Measurements from ENCODE around the gene PFN1. TPM values are rescaled to one million over a fixed set of nuclear protein-coding genes. Genes with fewer than 3 reads are reported as not detected.

The PFN1 gene
- total and polyA plus RNA-seq, 4 donors: 440 to 728 (median 548) TPM

GRCh38 chr17:4938688-4939545 is 9.4 kb downstream of the PFN1 start:
- no peak for ATAC-seq (ENCODE audit: low FRiP score)
- peak in 1 of 2 donors; percentile 45 for DNase-seq
- Histone ChIP-seq H3K27ac (ENCODE audit: low read depth in 1 of 2, low read length in 2 of 2) (peak overlapping the region in 1 of 2 donors; percentile 56), H3K4me3 (ENCODE audit: low read length in 2 of 2) (peak overlapping the region; percentile 32 to 86), H3K9me3 (ENCODE audit: control insufficient read depth, low read length) (no peaks in the 10 kb centered on the region), H3K36me3 (ENCODE audit: control insufficient read depth in 1 of 2, insufficient read depth in 2 of 2, low read length in 1 of 2) (no peaks in the 10 kb centered on the region), H3K27me3 (ENCODE audit: control insufficient read depth in 1 of 2, insufficient read depth in 2 of 2, low read length in 1 of 2) (no peaks in the 10 kb centered on the region), H3K4me1 (ENCODE audit: control insufficient read depth in 1 of 2, insufficient read depth in 2 of 2, low read length in 2 of 2) (no peaks in the 10 kb centered on the region)
- intact Hi-C loops (cut with DNase I): loop anchor here in 1 of 2 donors (5.0 kb wide), 1 partner anchor 63 kb away; no protein-coding TSS in a partner anchor
- 55 to 57% methylated on average over 18 to 19 of the region's 19 CpGs for whole genome bisulfite sequencing, 2 donors

GRCh38 chr17:4938069-4938491 is 10.2 kb downstream of the PFN1 start:
- Histone ChIP-seq H3K9me3 (ENCODE audit: control insufficient read depth, low read length) (no peaks in the 10 kb centered on the region), H3K27me3 (ENCODE audit: control insufficient read depth in 1 of 2, insufficient read depth in 2 of 2, low read length in 1 of 2) (no peaks in the 10 kb centered on the region), H3K4me3 (ENCODE audit: low read length in 2 of 2) (no peak overlapping the region), H3K4me1 (ENCODE audit: control insufficient read depth in 1 of 2, insufficient read depth in 2 of 2, low read length in 2 of 2) (no peaks in the 10 kb centered on the region), H3K27ac (ENCODE audit: low read depth in 1 of 2, low read length in 2 of 2) (no peak overlapping the region), H3K36me3 (ENCODE audit: control insufficient read depth in 1 of 2, insufficient read depth in 2 of 2, low read length in 1 of 2) (no peaks in the 10 kb centered on the region)
- 84 to 90% methylated on average over 10 to 11 of the region's 11 CpGs for WGBS, 2 donors
- intact Hi-C loops (cut with DNase I): loop anchor here in 1 of 2 donors (5.0 kb wide), 1 partner anchor 64 kb away; no protein-coding TSS in a partner anchor
- ATAC-seq (ENCODE audit: low FRiP score) (no peak), DNase-seq (peak in 1 of 2 donors; percentile 45)

- H3K27ac ChIP-seq (ENCODE audit: low read depth in 1 of 2, low read length in 2 of 2): no peak overlapping the region
- no peaks in the 10 kb centered on the region for H3K27me3 ChIP-seq (ENCODE audit: control insufficient read depth in 1 of 2, insufficient read depth in 2 of 2, low read length in 1 of 2)
- H3K4me3 ChIP-seq (ENCODE audit: low read length in 2 of 2): no peak overlapping the region
- no peak for ATAC-seq (ENCODE audit: low FRiP score)
- WGBS, 2 donors: 89 to 94% methylated on average over 16 of the region's 16 CpGs
- H3K36me3 ChIP-seq (ENCODE audit: control insufficient read depth in 1 of 2, insufficient read depth in 2 of 2, low read length in 1 of 2): no peaks in the 10 kb centered on the region
- DNase-seq: no peak
- intact Hi-C loops (cut with DNase I): loop anchor here in 1 of 2 donors (5.0 kb wide), 1 partner anchor 65 kb away; no protein-coding TSS in a partner anchor
- H3K9me3 ChIP-seq (ENCODE audit: control insufficient read depth, low read length): no peaks in the 10 kb centered on the region
- H3K4me1 ChIP-seq (ENCODE audit: control insufficient read depth in 1 of 2, insufficient read depth in 2 of 2, low read length in 2 of 2): no peaks in the 10 kb centered on the region
Measured at GRCh38 chr17:4937553-4937952, 10.8 kb downstream of the PFN1 start.

GRCh38 chr17:4936436-4936835 is 11.9 kb downstream of the PFN1 start:
- DNase-seq (no peak), ATAC-seq (ENCODE audit: low FRiP score) (no peak)
- H3K27ac ChIP-seq (ENCODE audit: low read depth in 1 of 2, low read length in 2 of 2): no peak overlapping the region
- no peaks in the 10 kb centered on the region for H3K4me1 ChIP-seq (ENCODE audit: control insufficient read depth in 1 of 2, insufficient read depth in 2 of 2, low read length in 2 of 2)
- no peaks in the 10 kb centered on the region for H3K27me3 ChIP-seq (ENCODE audit: control insufficient read depth in 1 of 2, insufficient read depth in 2 of 2, low read length in 1 of 2)
- no peak overlapping the region for H3K4me3 ChIP-seq (ENCODE audit: low read length in 2 of 2)
- no peaks in the 10 kb centered on the region for H3K36me3 ChIP-seq (ENCODE audit: control insufficient read depth in 1 of 2, insufficient read depth in 2 of 2, low read length in 1 of 2)
- WGBS, 2 donors: 87 to 92% methylated on average over 3 of the region's 3 CpGs
- intact Hi-C loops (cut with DNase I): loop anchor here in 1 of 2 donors (5.0 kb wide), 1 partner anchor 66 kb away; no protein-coding TSS in a partner anchor
- no peaks in the 10 kb centered on the region for H3K9me3 ChIP-seq (ENCODE audit: control insufficient read depth, low read length)

GRCh38 chr17:4935650-4936049 is 12.7 kb downstream of the PFN1 start:
- Histone ChIP-seq H3K9me3 (ENCODE audit: control insufficient read depth, low read length) (no peaks in the 10 kb centered on the region), H3K27me3 (ENCODE audit: control insufficient read depth in 1 of 2, insufficient read depth in 2 of 2, low read length in 1 of 2) (no peaks in the 10 kb centered on the region), H3K27ac (ENCODE audit: low read depth in 1 of 2, low read length in 2 of 2) (no peak overlapping the region), H3K4me1 (ENCODE audit: control insufficient read depth in 1 of 2, insufficient read depth in 2 of 2, low read length in 2 of 2) (no peaks in the 10 kb centered on the region), H3K4me3 (ENCODE audit: low read length in 2 of 2) (no peak overlapping the region), H3K36me3 (ENCODE audit: control insufficient read depth in 1 of 2, insufficient read depth in 2 of 2, low read length in 1 of 2) (no peaks in the 10 kb centered on the region)
- ATAC-seq (ENCODE audit: low FRiP score) (no peak), DNase-seq (no peak)
- intact Hi-C loops (cut with DNase I): loop anchor here in 1 of 2 donors (5.0 kb wide), 1 partner anchor 67 kb away; no protein-coding TSS in a partner anchor

GRCh38 chr17:4934173-4934979 is 14.0 kb downstream of the PFN1 start:
- Histone ChIP-seq H3K9me3 (ENCODE audit: control insufficient read depth, low read length) (no peaks in the 10 kb centered on the region), H3K27me3 (ENCODE audit: control insufficient read depth in 1 of 2, insufficient read depth in 2 of 2, low read length in 1 of 2) (no peaks in the 10 kb centered on the region), H3K27ac (ENCODE audit: low read depth in 1 of 2, low read length in 2 of 2) (no peak overlapping the region), H3K36me3 (ENCODE audit: control insufficient read depth in 1 of 2, insufficient read depth in 2 of 2, low read length in 1 of 2) (no peaks in the 10 kb centered on the region), H3K4me3 (ENCODE audit: low read length in 2 of 2) (no peak overlapping the region), H3K4me1 (ENCODE audit: control insufficient read depth in 1 of 2, insufficient read depth in 2 of 2, low read length in 2 of 2) (no peaks in the 10 kb centered on the region)
- DNase-seq (peak in 1 of 2 donors; percentile 56), ATAC-seq (ENCODE audit: low FRiP score) (no peak)
- WGBS, 2 donors: 15 to 20% methylated on average over 14 of the region's 14 CpGs
- intact Hi-C loops (cut with DNase I): no loop called here

GRCh38 chr17:4933646-4934045 is 14.7 kb downstream of the PFN1 start:
- Histone ChIP-seq H3K4me1 (ENCODE audit: control insufficient read depth in 1 of 2, insufficient read depth in 2 of 2, low read length in 2 of 2) (no peaks in the 10 kb centered on the region), H3K36me3 (ENCODE audit: control insufficient read depth in 1 of 2, insufficient read depth in 2 of 2, low read length in 1 of 2) (no peaks in the 10 kb centered on the region), H3K27ac (ENCODE audit: low read depth in 1 of 2, low read length in 2 of 2) (no peak overlapping the region), H3K9me3 (ENCODE audit: control insufficient read depth, low read length) (no peaks in the 10 kb centered on the region), H3K27me3 (ENCODE audit: control insufficient read depth in 1 of 2, insufficient read depth in 2 of 2, low read length in 1 of 2) (no peaks in the 10 kb centered on the region), H3K4me3 (ENCODE audit: low read length in 2 of 2) (no peak overlapping the region)
- 76 to 82% methylated on average over 12 to 16 of the region's 16 CpGs for WGBS, 2 donors
- intact Hi-C loops (cut with DNase I): no loop called here
- no peak for DNase-seq
- ATAC-seq (ENCODE audit: low FRiP score): no peak

- no peaks in the 10 kb centered on the region for H3K4me1 ChIP-seq (ENCODE audit: control insufficient read depth in 1 of 2, insufficient read depth in 2 of 2, low read length in 2 of 2)
- intact Hi-C loops (cut with DNase I): no loop called here
- H3K9me3 ChIP-seq (ENCODE audit: control insufficient read depth, low read length): no peaks in the 10 kb centered on the region
- 91 to 92% methylated on average over 12 of the region's 12 CpGs for WGBS, 2 donors
- no peaks in the 10 kb centered on the region for H3K36me3 ChIP-seq (ENCODE audit: control insufficient read depth in 1 of 2, insufficient read depth in 2 of 2, low read length in 1 of 2)
- DNase-seq: no peak
- H3K27me3 ChIP-seq (ENCODE audit: control insufficient read depth in 1 of 2, insufficient read depth in 2 of 2, low read length in 1 of 2): no peaks in the 10 kb centered on the region
- ATAC-seq (ENCODE audit: low FRiP score): no peak
- H3K27ac ChIP-seq (ENCODE audit: low read depth in 1 of 2, low read length in 2 of 2): no peak overlapping the region
- no peak overlapping the region for H3K4me3 ChIP-seq (ENCODE audit: low read length in 2 of 2)
Measured at GRCh38 chr17:4932756-4933155, 15.6 kb downstream of the PFN1 start.

Measured in aorta (tissue), 5 donors.